Measurements from ENCODE around the gene FAHD1.

FAHD1 gene

DNA sequence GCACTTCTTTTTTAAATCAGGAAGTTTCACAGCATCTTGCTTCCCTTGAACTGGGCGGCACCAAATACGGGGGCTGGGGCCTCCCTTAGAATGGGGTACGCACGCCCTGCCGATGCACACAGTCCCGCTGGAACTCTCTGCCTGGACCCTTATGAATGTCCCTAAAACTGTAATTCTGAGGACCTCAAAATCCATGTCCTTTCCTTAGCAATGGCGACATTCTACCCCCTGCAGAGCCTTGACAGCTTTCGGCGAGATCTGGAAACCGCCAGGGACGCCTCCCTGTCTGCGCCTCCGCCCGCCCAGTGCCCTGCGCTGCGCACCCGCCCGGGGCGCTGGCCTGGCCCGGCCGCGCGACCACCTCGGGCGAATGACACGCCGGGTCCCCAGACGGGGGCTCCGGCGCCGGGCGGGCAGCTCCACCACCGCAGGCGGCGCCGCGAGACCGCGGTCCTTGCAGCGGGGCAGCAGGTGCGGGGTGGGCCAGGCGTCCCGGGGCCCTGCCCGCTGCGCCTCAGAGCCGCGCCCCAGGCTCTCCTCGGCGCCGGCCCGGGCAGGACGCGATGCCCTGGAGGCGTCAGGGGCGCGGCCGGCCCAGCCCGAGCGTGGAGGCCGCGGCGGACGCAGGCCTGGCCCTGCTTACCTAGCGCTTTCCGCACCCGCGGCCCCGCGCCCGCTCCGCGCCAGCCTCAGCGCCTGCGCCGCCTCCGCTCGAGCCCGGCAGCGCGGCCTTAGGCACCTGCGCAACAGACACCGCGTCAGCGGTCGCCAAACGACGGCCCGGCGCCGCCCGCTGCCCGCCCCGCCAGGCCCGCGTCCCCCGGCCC, 929 bp upstream of the FAHD1 start:
- TF ChIP-seq, protein P1, sequence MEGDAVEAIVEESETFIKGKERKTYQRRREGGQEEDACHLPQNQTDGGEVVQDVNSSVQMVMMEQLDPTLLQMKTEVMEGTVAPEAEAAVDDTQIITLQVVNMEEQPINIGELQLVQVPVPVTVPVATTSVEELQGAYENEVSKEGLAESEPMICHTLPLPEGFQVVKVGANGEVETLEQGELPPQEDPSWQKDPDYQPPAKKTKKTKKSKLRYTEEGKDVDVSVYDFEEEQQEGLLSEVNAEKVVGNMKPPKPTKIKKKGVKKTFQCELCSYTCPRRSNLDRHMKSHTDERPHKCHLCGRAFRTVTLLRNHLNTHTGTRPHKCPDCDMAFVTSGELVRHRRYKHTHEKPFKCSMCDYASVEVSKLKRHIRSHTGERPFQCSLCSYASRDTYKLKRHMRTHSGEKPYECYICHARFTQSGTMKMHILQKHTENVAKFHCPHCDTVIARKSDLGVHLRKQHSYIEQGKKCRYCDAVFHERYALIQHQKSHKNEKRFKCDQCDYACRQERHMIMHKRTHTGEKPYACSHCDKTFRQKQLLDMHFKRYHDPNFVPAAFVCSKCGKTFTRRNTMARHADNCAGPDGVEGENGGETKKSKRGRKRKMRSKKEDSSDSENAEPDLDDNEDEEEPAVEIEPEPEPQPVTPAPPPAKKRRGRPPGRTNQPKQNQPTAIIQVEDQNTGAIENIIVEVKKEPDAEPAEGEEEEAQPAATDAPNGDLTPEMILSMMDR (IDR thresholded peaks at IDR 0.05; ENCODE audit: low read depth, low read length) = no peak
- no peak for DNase-seq (ENCODE audit: extremely low read depth, low read depth)

DNA sequence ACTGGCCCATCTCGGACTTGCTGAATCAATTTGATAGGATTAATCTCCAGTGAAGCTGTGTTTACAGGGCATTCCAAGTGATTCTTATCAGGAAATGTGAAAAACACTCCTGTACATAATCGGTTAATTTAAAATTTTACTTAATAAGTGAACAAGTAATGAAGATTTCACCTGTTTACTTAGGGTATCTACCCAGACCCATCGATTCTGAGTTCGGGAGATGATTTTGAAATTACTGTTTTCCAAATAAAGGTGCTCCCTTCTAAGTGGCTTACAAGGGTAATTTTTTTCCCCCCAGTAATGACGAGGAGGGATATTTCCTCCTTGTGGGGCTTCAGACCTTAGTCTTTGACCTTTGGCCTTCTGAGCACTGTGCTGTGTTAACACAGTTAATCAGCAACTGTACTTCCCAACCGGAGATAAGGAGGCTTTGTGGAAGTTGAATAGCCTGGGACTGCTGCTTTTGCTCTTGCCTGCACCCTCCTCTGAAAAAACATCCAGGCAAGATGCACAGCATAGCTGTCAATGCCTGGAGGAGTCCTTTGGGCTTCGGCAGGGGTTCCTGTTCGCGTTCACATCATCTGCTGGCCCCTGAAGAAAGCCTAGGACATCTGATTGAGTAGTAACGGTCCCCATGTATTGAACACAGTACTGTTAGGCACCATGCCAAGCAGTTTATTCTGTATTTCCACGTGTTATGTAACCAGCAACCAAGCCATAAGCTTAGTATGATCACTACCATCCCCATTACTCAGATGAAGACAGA, 1.8 kb downstream of the FAHD1 start:
- DNase-seq (ENCODE audit: extremely low read depth, low read depth) = no peak
- TF ChIP-seq, protein P1 (IDR thresholded peaks at IDR 0.05; ENCODE audit: low read depth, low read length) = no peak

DNA sequence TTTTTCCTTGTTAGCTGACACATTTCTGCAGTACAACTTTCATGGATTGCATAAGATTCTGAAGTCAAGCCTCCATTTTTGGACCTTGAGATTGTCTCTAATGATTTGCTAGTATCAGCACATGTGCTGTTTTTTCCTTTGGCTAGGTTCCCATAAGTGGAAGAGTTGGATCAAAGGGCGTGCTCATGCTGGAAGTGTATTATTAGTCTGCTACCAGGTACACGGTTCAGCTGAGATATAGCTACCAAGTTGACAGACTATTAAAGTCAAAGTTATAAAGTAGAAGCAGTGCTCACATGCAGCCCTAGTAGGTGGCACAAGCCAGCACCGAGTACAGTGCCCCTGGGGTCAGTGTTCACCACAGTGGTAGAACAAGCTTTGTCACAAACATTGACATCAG, 3.2 kb downstream of the FAHD1 start:
- TF ChIP-seq, protein P1 (IDR thresholded peaks at IDR 0.05; ENCODE audit: low read depth, low read length) = no peak
- DNase-seq (ENCODE audit: extremely low read depth, low read depth) = no peak

DNA sequence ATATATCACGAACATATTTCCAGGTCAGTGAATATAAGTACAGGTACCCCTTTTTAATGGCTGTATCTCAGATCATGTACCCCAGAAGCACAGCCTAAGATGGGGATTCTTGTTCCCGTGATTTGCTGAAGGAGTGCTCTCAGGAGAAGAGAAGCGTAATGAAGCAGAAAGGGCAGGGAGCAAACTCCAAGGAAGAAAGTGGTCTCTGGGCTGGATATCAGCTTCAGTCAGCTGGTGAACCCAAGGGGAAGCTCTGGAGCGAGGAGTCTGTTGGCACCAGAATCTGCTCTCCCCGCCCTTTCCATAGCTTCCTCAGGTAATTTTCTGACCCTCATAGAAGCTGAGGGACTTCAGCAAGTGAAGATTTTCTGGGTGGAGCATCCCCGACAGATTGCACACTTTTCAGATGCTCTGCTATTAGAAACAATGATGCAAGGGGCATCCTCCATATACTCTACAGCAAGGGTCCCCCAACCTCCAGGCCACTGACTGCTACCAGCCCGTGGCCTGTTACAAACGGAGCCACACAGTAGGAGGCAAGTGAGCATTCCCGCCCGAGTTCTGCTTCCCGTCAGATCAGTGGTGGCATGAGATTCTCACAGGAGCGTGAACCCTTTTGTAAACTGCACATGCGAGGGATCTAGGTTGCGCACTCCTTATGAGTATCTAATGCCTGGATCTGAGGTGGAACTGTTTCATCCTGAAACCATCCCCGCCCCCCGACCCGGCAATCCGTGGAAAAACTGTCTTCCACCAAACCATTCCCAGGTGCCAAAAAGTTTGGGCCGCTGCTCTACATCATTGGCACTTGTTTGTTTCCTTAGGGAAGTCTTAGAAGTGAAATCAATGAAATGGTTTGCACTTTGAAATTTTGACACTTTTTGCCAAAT, 4.4 kb downstream of the FAHD1 start:
- TF ChIP-seq, protein P1 (IDR thresholded peaks at IDR 0.05; ENCODE audit: low read depth, low read length) = no peak

DNA sequence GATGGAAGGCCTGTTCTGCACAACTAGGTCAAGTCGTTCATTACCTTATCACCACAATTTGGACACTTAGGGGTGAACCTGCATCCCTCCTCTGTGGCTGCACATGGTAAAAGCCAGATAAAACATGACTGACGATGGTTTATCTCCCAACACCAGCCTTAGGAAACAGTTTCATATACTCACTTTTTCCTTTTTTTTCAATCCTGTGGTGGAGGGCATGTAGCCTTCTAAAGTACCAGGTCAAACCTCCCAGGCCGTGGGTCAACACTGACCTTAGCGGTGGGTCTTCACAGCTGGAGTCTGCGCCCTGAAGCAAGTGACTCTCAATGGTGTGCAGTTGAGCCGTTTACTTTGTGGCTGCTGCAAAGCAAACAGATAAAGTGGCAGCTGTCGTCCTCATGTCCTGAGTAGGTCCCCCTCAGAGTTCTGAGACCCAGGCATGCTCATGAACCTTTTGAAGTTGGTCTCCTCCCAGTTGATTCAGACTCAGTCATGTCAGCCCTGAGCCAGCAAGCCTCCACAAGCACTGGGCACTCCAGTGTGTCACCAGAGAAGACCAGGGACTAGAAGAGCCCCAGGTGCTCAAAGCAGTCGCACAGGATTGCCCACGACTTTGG, 5.9 kb downstream of the FAHD1 start:
- no peak for DNase-seq (ENCODE audit: extremely low read depth, low read depth)
- TF ChIP-seq, protein P1 (IDR thresholded peaks at IDR 0.05; ENCODE audit: low read depth, low read length) = no peak

More for the DNA sequence above, 4.4 kb downstream of the FAHD1 start:
- no peak for DNase-seq (ENCODE audit: extremely low read depth, low read depth)

DNA sequence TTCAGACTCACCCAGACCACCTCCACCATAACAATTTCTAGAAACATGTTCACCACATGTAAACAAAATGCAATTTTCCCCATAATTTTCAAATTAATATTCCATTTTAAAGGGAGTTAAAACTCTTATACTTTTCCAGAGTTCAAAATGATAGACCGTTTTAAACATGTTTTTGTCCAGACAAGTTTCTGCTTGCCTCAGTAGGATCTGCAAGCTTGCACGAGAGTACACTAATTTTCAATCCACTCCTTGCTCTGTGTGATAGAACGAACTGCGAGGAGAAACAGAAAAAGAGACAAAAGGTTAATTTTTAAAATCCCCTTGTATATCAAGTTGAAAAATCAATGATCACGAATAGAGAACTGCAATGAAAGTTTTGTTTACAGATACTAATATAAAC, 7.1 kb downstream of the FAHD1 start:
- no peak for DNase-seq (ENCODE audit: extremely low read depth, low read depth)

More for the DNA sequence above, 7.1 kb downstream of the FAHD1 start:
- TF ChIP-seq, protein P1 (IDR thresholded peaks at IDR 0.05; ENCODE audit: low read depth, low read length) = no peak

Data from AG09319 (cell line).